SK-N-MC (cell line): ENCODE data around the gene VSIG10.

ENCODE experiments used
- EZH2 ChIP-seq: fragments of 200-600 bp; sonication (generic); IDR thresholded peaks from one replicate; pipeline ENCODE4 v1.6.1; 2017; ENCODE audit warnings: antibody characterized with exemption
- POLR2AphosphoS5 ChIP-seq: IDR thresholded peaks from 2 replicates; pipeline ENCODE4 v1.6.1; 2012; ENCODE audit warnings: mild to moderate bottlenecking, low read depth, low read length, borderline replicate concordance

DNA sequence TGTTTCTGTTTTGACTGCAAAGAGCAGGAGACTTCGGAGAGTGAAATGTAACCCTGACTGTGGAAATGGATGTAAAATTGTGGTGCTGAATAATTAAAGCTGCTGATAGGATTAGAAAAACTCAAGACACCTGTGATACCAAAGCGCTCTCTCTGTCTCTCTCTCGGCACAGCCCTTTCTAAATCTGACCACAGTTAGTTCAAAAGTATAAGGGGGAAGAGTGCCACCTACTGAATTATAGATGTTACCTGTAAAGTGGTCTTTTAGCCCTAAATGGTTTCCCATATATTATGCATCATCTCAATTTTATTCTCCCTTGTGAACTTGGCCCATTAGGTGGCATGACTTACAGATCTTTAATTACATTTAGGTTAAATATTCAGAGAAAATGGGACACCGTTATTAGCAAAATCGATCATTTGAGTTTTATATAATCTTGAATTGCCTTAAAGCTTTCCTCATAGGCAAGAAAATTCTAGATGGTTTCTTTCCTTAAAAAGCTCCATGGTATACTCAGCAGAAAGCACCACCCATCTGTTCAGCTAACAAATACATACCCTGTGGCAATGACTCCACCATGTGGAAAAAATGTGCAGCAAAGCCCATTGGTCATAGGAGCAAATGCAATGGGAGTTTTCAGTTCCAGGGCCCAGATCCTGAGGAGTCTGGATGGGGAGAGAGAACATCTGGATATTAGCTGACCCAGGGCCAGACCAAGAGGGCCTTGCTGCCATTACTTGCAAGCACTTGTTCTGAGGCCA, 69.2 kb downstream of the VSIG10 start:
- TF ChIP-seq POLR2AphosphoS5 = no peak
- no peak for TF ChIP-seq EZH2
